Esophagus squamous epithelium (tissue), 4 donors: ENCODE results near the gene BRWD1.

Experiments
- POLR2A ChIP-seq, 4 donors: fragments of 450-650 bp; IDR thresholded peaks; one replicate each; pipeline ENCODE4 v1.6.1; 2017; ENCODE audit warnings: antibody characterized with exemption in 4 of 4, mild to moderate bottlenecking in 4 of 4, moderate library complexity in 3 of 4
- TF ChIP-seq, protein P1 (sequence below), 6 experiments: fragments of 450-650 bp in 4 of 6; fragments of 200-600 bp in 2 of 6; sonication (generic) in 2 of 6; IDR thresholded peaks; one replicate each; pipeline ENCODE4 v1.5.1; 2016 to 2019; ENCODE audit warnings: antibody characterized with exemption in 6 of 6, mild to moderate bottlenecking in 4 of 6, moderate library complexity in 4 of 6

DNA sequence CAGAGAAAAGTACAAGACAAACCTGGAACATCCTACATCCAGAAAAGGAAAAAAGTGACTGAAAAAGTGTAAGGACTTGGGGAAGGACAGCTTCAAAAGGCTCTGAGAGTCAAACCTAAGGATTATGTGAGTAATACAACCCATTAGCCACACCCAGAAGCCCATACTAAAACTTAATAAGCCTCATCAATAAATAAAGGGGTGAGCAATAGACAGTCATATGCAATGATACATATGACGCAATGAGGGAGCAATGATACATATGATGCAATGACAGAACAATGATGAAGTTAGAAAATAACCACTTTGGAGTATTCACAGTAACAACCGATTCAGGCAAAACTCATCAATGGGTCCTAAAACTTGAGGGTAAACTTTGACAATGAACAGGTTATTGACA, 50.1 kb downstream of the BRWD1 start:
- TF ChIP-seq, protein P1, sequence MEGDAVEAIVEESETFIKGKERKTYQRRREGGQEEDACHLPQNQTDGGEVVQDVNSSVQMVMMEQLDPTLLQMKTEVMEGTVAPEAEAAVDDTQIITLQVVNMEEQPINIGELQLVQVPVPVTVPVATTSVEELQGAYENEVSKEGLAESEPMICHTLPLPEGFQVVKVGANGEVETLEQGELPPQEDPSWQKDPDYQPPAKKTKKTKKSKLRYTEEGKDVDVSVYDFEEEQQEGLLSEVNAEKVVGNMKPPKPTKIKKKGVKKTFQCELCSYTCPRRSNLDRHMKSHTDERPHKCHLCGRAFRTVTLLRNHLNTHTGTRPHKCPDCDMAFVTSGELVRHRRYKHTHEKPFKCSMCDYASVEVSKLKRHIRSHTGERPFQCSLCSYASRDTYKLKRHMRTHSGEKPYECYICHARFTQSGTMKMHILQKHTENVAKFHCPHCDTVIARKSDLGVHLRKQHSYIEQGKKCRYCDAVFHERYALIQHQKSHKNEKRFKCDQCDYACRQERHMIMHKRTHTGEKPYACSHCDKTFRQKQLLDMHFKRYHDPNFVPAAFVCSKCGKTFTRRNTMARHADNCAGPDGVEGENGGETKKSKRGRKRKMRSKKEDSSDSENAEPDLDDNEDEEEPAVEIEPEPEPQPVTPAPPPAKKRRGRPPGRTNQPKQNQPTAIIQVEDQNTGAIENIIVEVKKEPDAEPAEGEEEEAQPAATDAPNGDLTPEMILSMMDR (IDR thresholded peaks at IDR 0.05) = no peak
- TF ChIP-seq POLR2A (IDR thresholded peaks at IDR 0.05) = no peak
